K562 (cell line): Measurements from ENCODE around the gene COL7A1. TPM values are rescaled to one million over a fixed set of nuclear protein-coding genes. Genes with fewer than 3 reads are reported as not detected.

Experiments used
- BCOR ChIP-seq: fragments of 450-650 bp; IDR thresholded peaks from 2 replicates; pipeline ENCODE4 v1.6.1; 2016
- ETV1 ChIP-seq: fragments of 450-650 bp; conservative IDR thresholded peaks from 2 replicates; pipeline ENCODE4 v1.6.1; 2016; ENCODE audit warnings: missing genetic modification characterization, control low read depth, low read depth, missing compliant biosample characterization
- FUS ChIP-seq: fragments of 200-400 bp; formaldehyde crosslinking; optimal IDR thresholded peaks from 2 replicates; pipeline ENCODE3; 2017; ENCODE audit warnings: low read depth, low read length
- JUND ChIP-seq, 2 experiments: IDR thresholded peaks; 2 replicates in 1 of 2; 3 replicates in 1 of 2; pipeline ENCODE4 v1.6.1; 2011; ENCODE audit warnings: borderline replicate concordance in 2 of 2, low read depth in 2 of 2, low read length in 2 of 2, improper control_type of control experiment in 1 of 2, missing biosample characterization in 1 of 2, missing genetic modification characterization in 1 of 2, missing genetic modification reagents in 1 of 2
- MCM7 ChIP-seq, 2 experiments: fragments of 450-650 bp; IDR thresholded peaks; 2 replicates each; pipeline ENCODE4 v1.6.1; 2016 to 2018
- SREBF2 ChIP-seq: sonication (generic); formaldehyde crosslinking; IDR thresholded peaks from 2 replicates; pipeline ENCODE4 v1.4.0; 2020; ENCODE audit warnings: mild to moderate bottlenecking, missing genetic modification reagents
- TGIF2 ChIP-seq: sonication (generic); formaldehyde crosslinking; IDR thresholded peaks from 2 replicates; pipeline ENCODE4 v1.8.1; 2022; ENCODE audit warnings: mild to moderate bottlenecking, missing genetic modification reagents, moderate library complexity
- ZNF232 ChIP-seq: sonication (generic); formaldehyde crosslinking; IDR thresholded peaks from 2 replicates; pipeline ENCODE4 v1.8.0; 2022; ENCODE audit warnings: mild to moderate bottlenecking, missing genetic modification reagents
- polyA plus RNA-seq, 8 experiments: library from polyadenylated mRNA; depleted of rRNA in 4 of 8; stranded (reverse) in 5 of 8; unstranded in 3 of 8; fragments of >200 nt; fragmentation: Nextera tagmentation in 2 of 8; fragmentation: Illumina TruSeq in 1 of 8; extraction: Ambion mirVana in 2 of 8; extraction: Trizol in 1 of 8; gene quantifications; 2 replicates each; pipeline versions ENCODE4 v1.2.1 to v1.2.3, GENCODE V29; 2011 to 2014; ENCODE audit warnings: inconsistent platforms in 1 of 8, missing spikeins in 1 of 8
- total RNA-seq, 7 experiments: library from RNA; depleted of rRNA in 6 of 7; stranded (reverse); fragments of >200 nt in 6 of 7; fragmentation: Illumina TruSeq in 2 of 7; extraction: Trizol in 2 of 7; gene quantifications; 2 replicates each; pipeline versions ENCODE4 v1.2.1 to v1.2.3, GENCODE V29; 2011 to 2021; ENCODE audit warnings: low replicate concordance in 1 of 7
- TF ChIP-seq, protein P1 (sequence below): fragments of 250-450 bp; sonication (Bioruptor Pico); IDR thresholded peaks from 2 replicates; pipeline ENCODE4 v1.8.0; 2021; ENCODE audit warnings: moderate library complexity, mild to moderate bottlenecking, inconsistent platforms
- TF ChIP-seq, protein P2 (sequence below): sonication (generic); formaldehyde crosslinking; IDR thresholded peaks from 2 replicates; pipeline ENCODE4 v1.8.1; 2023; ENCODE audit warnings: missing genetic modification reagents, mild to moderate bottlenecking, borderline replicate concordance
- TF ChIP-seq, protein P3 (sequence below): fragments of 450-650 bp; formaldehyde crosslinking; IDR thresholded peaks from 2 replicates; pipeline ENCODE4 v1.4.0; 2022; ENCODE audit warnings: missing genetic modification characterization
- TF ChIP-seq, protein P4 (sequence below), 2 experiments: fragments of 450-650 bp; IDR thresholded peaks; 2 replicates each; pipeline ENCODE4 v1.6.1; 2016
- TF ChIP-seq, protein P5 (sequence below): sonication (generic); formaldehyde crosslinking; IDR thresholded peaks from 2 replicates; pipeline ENCODE4 v1.8.0; 2023; ENCODE audit warnings: mild to moderate bottlenecking, missing genetic modification reagents
- TF ChIP-seq, protein P6 (sequence below): fragments of 450-650 bp; formaldehyde crosslinking; IDR thresholded peaks from 2 replicates; pipeline ENCODE4 v1.4.0; 2022; ENCODE audit warnings: mild to moderate bottlenecking, moderate library complexity

COL7A1 gene
- total and polyA plus RNA-seq, 9 of the 15 experiments (the other 6 are each of a cell fraction or from before 2014, with no cell fraction given): 0.09 to 0.66 (median 0.35) TPM; not detected in 3

DNA sequence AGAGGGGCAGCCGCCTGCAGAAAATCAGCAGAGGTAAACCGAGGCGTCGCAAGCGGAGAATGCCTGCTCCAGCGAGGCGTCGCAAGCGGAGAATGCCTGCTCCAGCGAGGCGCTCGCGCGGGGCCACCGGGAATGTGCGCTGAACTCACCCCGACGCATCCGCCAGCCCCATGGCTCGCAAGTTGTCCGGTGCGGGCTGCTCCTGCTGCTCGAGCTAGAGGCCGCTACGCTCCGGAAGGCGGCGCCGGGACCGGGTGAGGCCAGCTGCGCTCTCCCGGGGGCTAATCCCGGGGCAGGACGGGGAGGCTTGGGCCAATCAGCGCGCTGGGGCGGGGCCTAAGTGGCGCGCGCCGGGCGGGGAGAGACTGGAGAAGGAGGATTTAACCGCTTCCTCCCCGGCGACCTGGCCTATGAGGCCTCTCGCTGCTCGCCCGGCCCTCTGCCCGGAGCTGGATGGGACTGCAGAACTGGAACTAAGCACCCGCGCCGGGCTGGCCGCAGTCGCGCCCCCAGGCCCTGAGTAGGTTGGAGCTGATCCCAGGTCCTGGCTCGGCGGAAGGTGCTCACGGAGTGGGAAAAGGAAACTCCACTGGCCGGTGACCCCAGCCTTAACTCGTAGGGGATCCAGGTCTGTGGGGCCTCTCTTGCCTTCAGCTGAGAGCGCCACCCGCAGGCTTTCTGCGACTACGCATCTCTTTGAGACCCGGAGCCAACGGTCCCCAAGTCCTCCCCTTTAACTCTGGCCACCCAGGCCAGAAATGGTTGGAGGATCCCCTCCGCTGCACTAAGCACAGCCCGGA, 40.3 kb upstream of the COL7A1 start, which contains the start of gene SLC26A6 (continued):
- TF ChIP-seq, protein P1, sequence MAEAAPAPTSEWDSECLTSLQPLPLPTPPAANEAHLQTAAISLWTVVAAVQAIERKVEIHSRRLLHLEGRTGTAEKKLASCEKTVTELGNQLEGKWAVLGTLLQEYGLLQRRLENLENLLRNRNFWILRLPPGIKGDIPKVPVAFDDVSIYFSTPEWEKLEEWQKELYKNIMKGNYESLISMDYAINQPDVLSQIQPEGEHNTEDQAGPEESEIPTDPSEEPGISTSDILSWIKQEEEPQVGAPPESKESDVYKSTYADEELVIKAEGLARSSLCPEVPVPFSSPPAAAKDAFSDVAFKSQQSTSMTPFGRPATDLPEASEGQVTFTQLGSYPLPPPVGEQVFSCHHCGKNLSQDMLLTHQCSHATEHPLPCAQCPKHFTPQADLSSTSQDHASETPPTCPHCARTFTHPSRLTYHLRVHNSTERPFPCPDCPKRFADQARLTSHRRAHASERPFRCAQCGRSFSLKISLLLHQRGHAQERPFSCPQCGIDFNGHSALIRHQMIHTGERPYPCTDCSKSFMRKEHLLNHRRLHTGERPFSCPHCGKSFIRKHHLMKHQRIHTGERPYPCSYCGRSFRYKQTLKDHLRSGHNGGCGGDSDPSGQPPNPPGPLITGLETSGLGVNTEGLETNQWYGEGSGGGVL: no peak
- TF ChIP-seq FUS (no peak), BCOR (no peak), SREBF2 (CRISPR knock-in tag) (no peak), MCM7 (IDR thresholded peaks at IDR 0.05) (no peak), TGIF2 (CRISPR knock-in tag) (peak; percentile 78; the same call in 1 of the 2 replicates), ZNF232 (CRISPR knock-in tag) (no peak), ETV1 (tag) (peak; percentile 68; the same call in 1 of the 2 replicates), JUND (IDR thresholded peaks at IDR 0.05; ENCODE audit: borderline replicate concordance, low read depth, low read length) (no peak; the same call in 1 of the 2 replicates), JUND (tag; IDR thresholded peaks at IDR 0.05; ENCODE audit: borderline replicate concordance, low read depth, low read length) (no peak)
- TF ChIP-seq, protein P2, sequence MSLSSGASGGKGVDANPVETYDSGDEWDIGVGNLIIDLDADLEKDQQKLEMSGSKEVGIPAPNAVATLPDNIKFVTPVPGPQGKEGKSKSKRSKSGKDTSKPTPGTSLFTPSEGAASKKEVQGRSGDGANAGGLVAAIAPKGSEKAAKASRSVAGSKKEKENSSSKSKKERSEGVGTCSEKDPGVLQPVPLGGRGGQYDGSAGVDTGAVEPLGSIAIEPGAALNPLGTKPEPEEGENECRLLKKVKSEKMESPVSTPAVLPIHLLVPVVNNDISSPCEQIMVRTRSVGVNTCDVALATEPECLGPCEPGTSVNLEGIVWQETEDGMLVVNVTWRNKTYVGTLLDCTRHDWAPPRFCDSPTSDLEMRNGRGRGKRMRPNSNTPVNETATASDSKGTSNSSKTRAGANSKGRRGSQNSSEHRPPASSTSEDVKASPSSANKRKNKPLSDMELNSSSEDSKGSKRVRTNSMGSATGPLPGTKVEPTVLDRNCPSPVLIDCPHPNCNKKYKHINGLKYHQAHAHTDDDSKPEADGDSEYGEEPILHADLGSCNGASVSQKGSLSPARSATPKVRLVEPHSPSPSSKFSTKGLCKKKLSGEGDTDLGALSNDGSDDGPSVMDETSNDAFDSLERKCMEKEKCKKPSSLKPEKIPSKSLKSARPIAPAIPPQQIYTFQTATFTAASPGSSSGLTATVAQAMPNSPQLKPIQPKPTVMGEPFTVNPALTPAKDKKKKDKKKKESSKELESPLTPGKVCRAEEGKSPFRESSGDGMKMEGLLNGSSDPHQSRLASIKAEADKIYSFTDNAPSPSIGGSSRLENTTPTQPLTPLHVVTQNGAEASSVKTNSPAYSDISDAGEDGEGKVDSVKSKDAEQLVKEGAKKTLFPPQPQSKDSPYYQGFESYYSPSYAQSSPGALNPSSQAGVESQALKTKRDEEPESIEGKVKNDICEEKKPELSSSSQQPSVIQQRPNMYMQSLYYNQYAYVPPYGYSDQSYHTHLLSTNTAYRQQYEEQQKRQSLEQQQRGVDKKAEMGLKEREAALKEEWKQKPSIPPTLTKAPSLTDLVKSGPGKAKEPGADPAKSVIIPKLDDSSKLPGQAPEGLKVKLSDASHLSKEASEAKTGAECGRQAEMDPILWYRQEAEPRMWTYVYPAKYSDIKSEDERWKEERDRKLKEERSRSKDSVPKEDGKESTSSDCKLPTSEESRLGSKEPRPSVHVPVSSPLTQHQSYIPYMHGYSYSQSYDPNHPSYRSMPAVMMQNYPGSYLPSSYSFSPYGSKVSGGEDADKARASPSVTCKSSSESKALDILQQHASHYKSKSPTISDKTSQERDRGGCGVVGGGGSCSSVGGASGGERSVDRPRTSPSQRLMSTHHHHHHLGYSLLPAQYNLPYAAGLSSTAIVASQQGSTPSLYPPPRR (CRISPR knock-in tag): no peak
- TF ChIP-seq, protein P3, sequence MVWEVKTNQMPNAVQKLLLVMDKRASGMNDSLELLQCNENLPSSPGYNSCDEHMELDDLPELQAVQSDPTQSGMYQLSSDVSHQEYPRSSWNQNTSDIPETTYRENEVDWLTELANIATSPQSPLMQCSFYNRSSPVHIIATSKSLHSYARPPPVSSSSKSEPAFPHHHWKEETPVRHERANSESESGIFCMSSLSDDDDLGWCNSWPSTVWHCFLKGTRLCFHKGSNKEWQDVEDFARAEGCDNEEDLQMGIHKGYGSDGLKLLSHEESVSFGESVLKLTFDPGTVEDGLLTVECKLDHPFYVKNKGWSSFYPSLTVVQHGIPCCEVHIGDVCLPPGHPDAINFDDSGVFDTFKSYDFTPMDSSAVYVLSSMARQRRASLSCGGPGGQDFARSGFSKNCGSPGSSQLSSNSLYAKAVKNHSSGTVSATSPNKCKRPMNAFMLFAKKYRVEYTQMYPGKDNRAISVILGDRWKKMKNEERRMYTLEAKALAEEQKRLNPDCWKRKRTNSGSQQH (CRISPR knock-in tag): no peak
- TF ChIP-seq, protein P4, sequence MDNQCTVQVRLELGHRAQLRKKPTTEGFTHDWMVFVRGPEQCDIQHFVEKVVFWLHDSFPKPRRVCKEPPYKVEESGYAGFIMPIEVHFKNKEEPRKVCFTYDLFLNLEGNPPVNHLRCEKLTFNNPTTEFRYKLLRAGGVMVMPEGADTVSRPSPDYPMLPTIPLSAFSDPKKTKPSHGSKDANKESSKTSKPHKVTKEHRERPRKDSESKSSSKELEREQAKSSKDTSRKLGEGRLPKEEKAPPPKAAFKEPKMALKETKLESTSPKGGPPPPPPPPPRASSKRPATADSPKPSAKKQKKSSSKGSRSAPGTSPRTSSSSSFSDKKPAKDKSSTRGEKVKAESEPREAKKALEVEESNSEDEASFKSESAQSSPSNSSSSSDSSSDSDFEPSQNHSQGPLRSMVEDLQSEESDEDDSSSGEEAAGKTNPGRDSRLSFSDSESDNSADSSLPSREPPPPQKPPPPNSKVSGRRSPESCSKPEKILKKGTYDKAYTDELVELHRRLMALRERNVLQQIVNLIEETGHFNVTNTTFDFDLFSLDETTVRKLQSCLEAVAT (IDR thresholded peaks at IDR 0.05): no peak
- TF ChIP-seq, protein P5, sequence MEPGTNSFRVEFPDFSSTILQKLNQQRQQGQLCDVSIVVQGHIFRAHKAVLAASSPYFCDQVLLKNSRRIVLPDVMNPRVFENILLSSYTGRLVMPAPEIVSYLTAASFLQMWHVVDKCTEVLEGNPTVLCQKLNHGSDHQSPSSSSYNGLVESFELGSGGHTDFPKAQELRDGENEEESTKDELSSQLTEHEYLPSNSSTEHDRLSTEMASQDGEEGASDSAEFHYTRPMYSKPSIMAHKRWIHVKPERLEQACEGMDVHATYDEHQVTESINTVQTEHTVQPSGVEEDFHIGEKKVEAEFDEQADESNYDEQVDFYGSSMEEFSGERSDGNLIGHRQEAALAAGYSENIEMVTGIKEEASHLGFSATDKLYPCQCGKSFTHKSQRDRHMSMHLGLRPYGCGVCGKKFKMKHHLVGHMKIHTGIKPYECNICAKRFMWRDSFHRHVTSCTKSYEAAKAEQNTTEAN: no peak
- TF ChIP-seq, protein P6, sequence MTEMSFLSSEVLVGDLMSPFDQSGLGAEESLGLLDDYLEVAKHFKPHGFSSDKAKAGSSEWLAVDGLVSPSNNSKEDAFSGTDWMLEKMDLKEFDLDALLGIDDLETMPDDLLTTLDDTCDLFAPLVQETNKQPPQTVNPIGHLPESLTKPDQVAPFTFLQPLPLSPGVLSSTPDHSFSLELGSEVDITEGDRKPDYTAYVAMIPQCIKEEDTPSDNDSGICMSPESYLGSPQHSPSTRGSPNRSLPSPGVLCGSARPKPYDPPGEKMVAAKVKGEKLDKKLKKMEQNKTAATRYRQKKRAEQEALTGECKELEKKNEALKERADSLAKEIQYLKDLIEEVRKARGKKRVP (CRISPR knock-in tag): no peak
